ENCODE measurements around the gene TTC28.

DNA sequence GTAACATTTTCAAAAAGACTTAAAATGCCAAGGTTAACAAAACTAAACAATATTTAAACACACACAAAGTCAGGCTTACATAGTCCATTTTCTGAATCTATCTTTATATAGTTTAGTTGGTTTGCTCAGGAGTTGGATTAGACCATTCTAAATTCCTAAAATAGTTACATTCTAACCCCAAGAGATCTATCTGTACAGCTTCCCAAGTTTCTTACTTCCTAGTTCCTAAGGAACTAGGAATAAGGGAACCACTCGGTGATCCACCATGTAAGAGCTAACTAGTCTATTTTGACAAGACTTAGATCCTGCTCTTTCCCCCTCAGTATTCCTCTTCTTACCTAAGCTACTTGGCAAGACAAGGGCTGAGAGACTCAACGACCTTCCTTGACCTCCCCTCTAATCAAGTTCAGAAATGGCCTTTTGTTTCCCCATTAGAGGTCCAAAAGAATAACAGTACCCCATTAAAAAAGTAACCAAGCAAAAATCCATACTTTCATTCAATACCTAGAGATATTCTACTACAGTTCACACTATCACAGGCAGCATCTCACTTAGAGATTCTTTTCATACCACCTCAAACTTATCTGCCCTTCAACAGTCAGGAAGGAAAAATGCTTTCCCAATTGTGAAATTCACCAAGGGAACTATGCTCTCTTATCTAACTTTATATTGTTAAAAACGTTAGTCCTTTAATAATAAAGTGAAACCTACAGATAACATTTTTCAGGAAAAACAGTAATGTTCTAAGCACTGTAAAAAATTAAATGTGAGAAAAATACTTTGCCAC is 253.1 kb downstream of the TTC28 start:
- TF ChIP-seq, protein P1, sequence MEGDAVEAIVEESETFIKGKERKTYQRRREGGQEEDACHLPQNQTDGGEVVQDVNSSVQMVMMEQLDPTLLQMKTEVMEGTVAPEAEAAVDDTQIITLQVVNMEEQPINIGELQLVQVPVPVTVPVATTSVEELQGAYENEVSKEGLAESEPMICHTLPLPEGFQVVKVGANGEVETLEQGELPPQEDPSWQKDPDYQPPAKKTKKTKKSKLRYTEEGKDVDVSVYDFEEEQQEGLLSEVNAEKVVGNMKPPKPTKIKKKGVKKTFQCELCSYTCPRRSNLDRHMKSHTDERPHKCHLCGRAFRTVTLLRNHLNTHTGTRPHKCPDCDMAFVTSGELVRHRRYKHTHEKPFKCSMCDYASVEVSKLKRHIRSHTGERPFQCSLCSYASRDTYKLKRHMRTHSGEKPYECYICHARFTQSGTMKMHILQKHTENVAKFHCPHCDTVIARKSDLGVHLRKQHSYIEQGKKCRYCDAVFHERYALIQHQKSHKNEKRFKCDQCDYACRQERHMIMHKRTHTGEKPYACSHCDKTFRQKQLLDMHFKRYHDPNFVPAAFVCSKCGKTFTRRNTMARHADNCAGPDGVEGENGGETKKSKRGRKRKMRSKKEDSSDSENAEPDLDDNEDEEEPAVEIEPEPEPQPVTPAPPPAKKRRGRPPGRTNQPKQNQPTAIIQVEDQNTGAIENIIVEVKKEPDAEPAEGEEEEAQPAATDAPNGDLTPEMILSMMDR (IDR thresholded peaks at IDR 0.05): no peak
- TF ChIP-seq POLR2A (IDR thresholded peaks at IDR 0.05): no peak

All from uterus (tissue), 2 donors.